Measurements from ENCODE around the gene TAF1D. TPM values are rescaled to one million over a fixed set of nuclear protein-coding genes. Genes with fewer than 3 reads are reported as not detected.

The TAF1D gene
- total RNA-seq, 3 donors from 2014 or later: 258 to 292 (median 288) TPM

GRCh38 chr11:93740031-93740729 is 1.1 kb downstream of the TAF1D start:
- Mint-ChIP-seq H3K9me3 (no peaks in the 10 kb centered on the region), H3K36me3 (ENCODE audit: insufficient read depth) (peaks cover 54% of the 10 kb centered on the region), H3K27me3 (ENCODE audit: low read depth) (no peaks in the 10 kb centered on the region), H3K4me3 (peak overlapping the region; percentile 100), H3K4me1 (ENCODE audit: low read depth) (peaks cover 49% of the 10 kb centered on the region)
- ATAC-seq: no peak
- peak; percentile 13 for DNase-seq

DNA sequence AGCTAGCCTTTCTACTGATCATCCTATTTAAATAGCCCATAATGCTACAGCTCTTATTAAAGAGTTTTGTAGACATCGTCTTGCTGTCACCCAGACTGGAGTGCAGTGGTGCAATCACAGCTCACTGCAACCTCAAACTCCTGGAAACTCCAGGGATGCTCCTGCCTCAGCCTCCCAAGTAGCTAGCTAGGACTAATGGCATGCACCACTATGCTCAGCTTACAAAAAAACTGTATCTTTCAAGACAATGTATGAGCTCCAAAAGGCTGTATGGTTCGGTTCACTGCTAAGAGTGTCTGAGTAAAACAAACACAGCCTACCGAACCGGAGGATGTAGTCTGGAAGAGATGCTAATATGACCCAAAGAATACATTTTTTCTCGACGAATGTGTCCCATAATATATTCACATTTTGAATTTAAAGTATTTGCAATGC is 2.6 kb downstream of the TAF1D start:
- no peaks in the 10 kb centered on the region for H3K27me3 Mint-ChIP-seq (ENCODE audit: low read depth)
- peaks cover 65% of the 10 kb centered on the region for H3K36me3 Mint-ChIP-seq (ENCODE audit: insufficient read depth)
- no peak for DNase-seq
- ATAC-seq: no peak
- H3K9me3 Mint-ChIP-seq: no peaks in the 10 kb centered on the region
- peak overlapping the region; percentile 100 for H3K4me3 Mint-ChIP-seq
- peaks cover 55% of the 10 kb centered on the region for H3K4me1 Mint-ChIP-seq (ENCODE audit: low read depth)

DNA sequence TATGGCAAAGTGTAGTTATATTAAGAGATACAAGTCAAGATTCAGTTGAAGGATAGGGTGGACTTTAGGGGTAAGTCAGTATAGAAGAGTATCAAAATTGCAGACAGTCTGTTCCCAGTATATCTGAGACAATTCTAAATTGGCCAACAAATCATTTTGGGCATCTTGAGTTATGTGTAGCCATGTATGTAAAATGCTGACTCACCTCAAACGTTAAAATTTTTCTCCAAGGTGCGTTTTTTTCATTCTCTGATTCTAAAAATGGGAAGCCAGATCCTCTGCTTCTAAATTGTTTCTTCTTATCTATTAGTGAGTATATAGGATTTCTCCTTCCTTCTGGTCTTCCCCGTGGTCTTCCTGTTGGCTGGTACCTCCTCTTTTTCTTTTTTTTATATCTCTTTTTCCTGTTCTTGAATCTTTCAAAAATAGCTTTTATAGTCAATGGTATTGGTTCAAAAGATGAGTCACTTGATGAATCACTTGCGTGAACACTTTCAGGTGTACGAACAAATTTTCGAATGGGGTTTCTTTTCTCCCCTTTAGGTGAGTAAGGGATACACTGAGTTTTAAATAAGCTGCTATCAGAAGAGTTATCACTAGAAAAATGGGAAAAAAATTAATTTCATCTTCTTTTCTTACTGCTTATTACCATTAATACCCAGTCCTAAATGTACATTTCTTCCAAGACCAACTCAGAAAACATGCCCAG is 3.2 kb downstream of the TAF1D start:
- H3K27me3 Mint-ChIP-seq (ENCODE audit: low read depth): no peaks in the 10 kb centered on the region
- peaks cover 69% of the 10 kb centered on the region for H3K36me3 Mint-ChIP-seq (ENCODE audit: insufficient read depth)
- H3K4me1 Mint-ChIP-seq (ENCODE audit: low read depth): peaks cover 57% of the 10 kb centered on the region
- no peak for DNase-seq
- H3K4me3 Mint-ChIP-seq: peak overlapping the region; percentile 100
- no peaks in the 10 kb centered on the region for H3K9me3 Mint-ChIP-seq
- peak in 1 of 2 donors; percentile 17 for ATAC-seq

DNA sequence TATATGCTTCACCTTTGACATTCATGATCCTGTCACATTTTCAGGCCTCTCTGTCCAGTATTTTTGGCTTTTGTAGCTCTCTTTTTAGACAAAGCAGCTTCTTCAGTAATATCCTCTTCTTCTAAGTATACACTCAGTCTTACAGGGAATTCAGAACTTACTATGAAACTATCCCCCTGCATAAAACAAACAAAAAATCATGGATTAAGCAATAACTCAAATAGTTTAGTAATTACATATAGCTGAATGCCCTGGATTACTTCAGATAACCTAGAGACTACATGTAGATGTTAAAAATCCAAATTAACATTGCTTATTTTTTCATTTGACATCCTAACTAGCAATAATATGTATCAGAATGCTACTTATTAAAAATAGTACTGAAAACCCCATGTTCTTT is 5.2 kb downstream of the TAF1D start:
- Mint-ChIP-seq H3K9me3 (no peaks in the 10 kb centered on the region), H3K27me3 (ENCODE audit: low read depth) (no peaks in the 10 kb centered on the region), H3K36me3 (ENCODE audit: insufficient read depth) (peaks cover 81% of the 10 kb centered on the region), H3K4me3 (peak overlapping the region; percentile 100), H3K4me1 (ENCODE audit: low read depth) (peaks cover 57% of the 10 kb centered on the region)
- no peak for ATAC-seq
- DNase-seq: no peak

- ATAC-seq: no peak
- peaks cover 57% of the 10 kb centered on the region for H3K4me1 Mint-ChIP-seq (ENCODE audit: low read depth)
These were observed 5.7 kb downstream of the TAF1D start for GRCh38 chr11:93735627-93736026.

GRCh38 chr11:93734427-93735222 is 6.7 kb downstream of the TAF1D start:
- H3K36me3 Mint-ChIP-seq (ENCODE audit: insufficient read depth): peaks cover 77% of the 10 kb centered on the region
- H3K9me3 Mint-ChIP-seq: no peaks in the 10 kb centered on the region
- peaks cover 57% of the 10 kb centered on the region for H3K4me1 Mint-ChIP-seq (ENCODE audit: low read depth)
- no peaks in the 10 kb centered on the region for H3K27me3 Mint-ChIP-seq (ENCODE audit: low read depth)
- ATAC-seq: no peak
- H3K4me3 Mint-ChIP-seq: peak overlapping the region; percentile 100
- DNase-seq: no peak

More at GRCh38 chr11:93735627-93736026, 5.7 kb downstream of the TAF1D start:
- Mint-ChIP-seq H3K4me3 (peak overlapping the region; percentile 100), H3K36me3 (ENCODE audit: insufficient read depth) (peaks cover 79% of the 10 kb centered on the region), H3K9me3 (no peaks in the 10 kb centered on the region), H3K27me3 (ENCODE audit: low read depth) (no peaks in the 10 kb centered on the region)
- no peak for DNase-seq

DNA sequence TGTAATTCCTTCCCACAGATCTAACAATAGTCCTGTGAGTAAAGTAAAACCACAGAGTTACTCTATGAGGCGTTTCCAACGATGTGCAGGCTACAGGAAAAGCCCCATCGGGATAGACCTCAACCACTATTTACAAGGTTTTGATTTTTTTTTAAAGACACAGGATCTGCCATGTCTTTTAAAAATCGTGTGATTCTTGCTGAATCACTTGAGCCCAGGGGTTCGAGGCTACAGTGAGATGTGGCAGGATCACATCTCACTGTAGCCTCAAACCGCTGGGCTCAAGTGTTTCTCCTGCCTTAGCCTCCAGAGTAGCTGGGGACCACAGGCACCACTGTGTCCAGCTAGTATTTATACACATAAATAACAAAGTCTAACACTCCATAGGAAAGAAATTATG is 7.8 kb downstream of the TAF1D start:
- DNase-seq (no peak), ATAC-seq (no peak)
- H3K9me3 Mint-ChIP-seq: no peaks in the 10 kb centered on the region
- no peaks in the 10 kb centered on the region for H3K27me3 Mint-ChIP-seq (ENCODE audit: low read depth)
- peaks cover 75% of the 10 kb centered on the region for H3K36me3 Mint-ChIP-seq (ENCODE audit: insufficient read depth)
- peaks cover 47% of the 10 kb centered on the region for H3K4me1 Mint-ChIP-seq (ENCODE audit: low read depth)
- H3K4me3 Mint-ChIP-seq: peak overlapping the region; percentile 45

- Mint-ChIP-seq H3K4me3 (no peak overlapping the region), H3K27me3 (ENCODE audit: low read depth) (no peaks in the 10 kb centered on the region), H3K36me3 (ENCODE audit: insufficient read depth) (peaks cover 66% of the 10 kb centered on the region), H3K9me3 (no peaks in the 10 kb centered on the region), H3K4me1 (ENCODE audit: low read depth) (peaks cover 37% of the 10 kb centered on the region)
- no peak for ATAC-seq
- DNase-seq: no peak
These were observed 8.9 kb downstream of the TAF1D start for GRCh38 chr11:93732237-93732892.

- H3K9me3 Mint-ChIP-seq: no peaks in the 10 kb centered on the region
- ATAC-seq: peak in 1 of 2 donors; percentile 30
- H3K36me3 Mint-ChIP-seq (ENCODE audit: insufficient read depth): peaks cover 53% of the 10 kb centered on the region
- peaks cover 23% of the 10 kb centered on the region for H3K4me1 Mint-ChIP-seq (ENCODE audit: low read depth)
- no peak for DNase-seq
- no peak overlapping the region for H3K4me3 Mint-ChIP-seq
- H3K27me3 Mint-ChIP-seq (ENCODE audit: low read depth): no peaks in the 10 kb centered on the region
These were observed 10.9 kb downstream of the TAF1D start for GRCh38 chr11:93730108-93731107.

DNA sequence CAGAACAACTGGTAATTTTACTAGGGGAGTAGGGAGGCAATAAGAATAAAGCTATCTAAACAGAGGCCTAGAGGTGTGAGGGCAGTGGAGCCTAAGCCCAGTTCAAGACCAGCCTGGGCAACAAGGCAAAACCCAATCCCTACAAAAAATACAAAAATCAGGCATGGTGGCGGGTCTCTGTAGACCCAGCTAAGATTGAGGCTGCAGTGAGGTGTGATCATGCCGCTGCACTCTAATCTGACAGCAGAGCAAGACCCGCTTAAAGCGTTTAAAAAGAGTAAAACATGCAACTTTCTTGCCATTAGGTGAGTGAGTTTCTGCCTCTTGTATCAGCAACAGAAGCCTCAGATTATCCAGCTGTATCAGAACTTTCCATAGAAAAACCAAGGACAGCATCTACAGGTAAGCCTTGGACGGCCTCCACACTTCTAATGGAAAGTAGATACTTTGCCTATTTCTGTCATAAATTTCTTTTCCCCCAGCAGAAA is 12.1 kb downstream of the TAF1D start:
- no peaks in the 10 kb centered on the region for H3K27me3 Mint-ChIP-seq (ENCODE audit: low read depth)
- peaks cover 11% of the 10 kb centered on the region for H3K4me1 Mint-ChIP-seq (ENCODE audit: low read depth)
- H3K9me3 Mint-ChIP-seq: no peaks in the 10 kb centered on the region
- DNase-seq: no peak
- peaks cover 46% of the 10 kb centered on the region for H3K36me3 Mint-ChIP-seq (ENCODE audit: insufficient read depth)
- no peak overlapping the region for H3K4me3 Mint-ChIP-seq
- ATAC-seq: peak in 1 of 2 donors; percentile 36

GRCh38 chr11:93728792-93729128 is 12.5 kb downstream of the TAF1D start:
- Mint-ChIP-seq H3K4me3 (no peak overlapping the region), H3K9me3 (no peaks in the 10 kb centered on the region), H3K27me3 (ENCODE audit: low read depth) (no peaks in the 10 kb centered on the region), H3K4me1 (ENCODE audit: low read depth) (peaks cover 8% of the 10 kb centered on the region), H3K36me3 (ENCODE audit: insufficient read depth) (peaks cover 44% of the 10 kb centered on the region)
- DNase-seq (no peak), ATAC-seq (peak in 1 of 2 donors; percentile 6)

- Mint-ChIP-seq H3K4me3 (no peak overlapping the region), H3K36me3 (ENCODE audit: insufficient read depth) (peaks cover 41% of the 10 kb centered on the region), H3K27me3 (ENCODE audit: low read depth) (no peaks in the 10 kb centered on the region), H3K4me1 (ENCODE audit: low read depth) (peaks cover 4% of the 10 kb centered on the region), H3K9me3 (no peaks in the 10 kb centered on the region)
- ATAC-seq (peak; percentile 9 to 19), DNase-seq (no peak)
These were observed 13.1 kb downstream of the TAF1D start for GRCh38 chr11:93727985-93728791.
